Right atrium auricular region (tissue), 2 donors: ENCODE measurements around the gene ST3GAL4. TPM values are rescaled to one million over a fixed set of nuclear protein-coding genes. Genes with fewer than 3 reads are reported as not detected.

Experiments
- DNase-seq: peaks from one replicate; pipeline ENCODE4 v3.0.0-alpha.2; 2019; ENCODE audit warnings: low spot score
- H3K27ac ChIP-seq, 2 donors: fragments of 200-600 bp; sonication (generic); 1 replicate in 1 of 2; 2 replicates in 1 of 2; pipeline ENCODE4 v1.5.1; 2016 to 2019
- H3K27me3 ChIP-seq, 2 donors: fragments of 200-600 bp; sonication (generic); one replicate each; pipeline versions ENCODE4 v1.5.1 to v1.6.0; 2017 to 2019
- H3K36me3 ChIP-seq: fragments of 200-600 bp; sonication (generic); one replicate; pipeline ENCODE4 v1.5.1; 2016
- H3K4me1 ChIP-seq, 2 donors: fragments of 200-600 bp; sonication (generic); one replicate each; pipeline versions ENCODE4 v1.5.1 to v1.6.0; 2017 to 2019
- H3K4me3 ChIP-seq, 2 donors: fragments of 200-600 bp; sonication (generic); 1 replicate in 1 of 2; 2 replicates in 1 of 2; pipeline ENCODE4 v1.5.1; 2017 to 2019; ENCODE audit warnings: mild to moderate bottlenecking in 1 of 2, moderate library complexity in 1 of 2
- H3K9me3 ChIP-seq, 2 donors: fragments of 200-600 bp; sonication (generic); one replicate each; pipeline ENCODE4 v1.5.1; 2019
- total RNA-seq, 2 donors: library from RNA; depleted of rRNA; stranded (reverse); fragments of >200 nt; gene quantifications; one replicate each; pipeline ENCODE4 v1.1.0, GENCODE V29; 2016
- TF ChIP-seq, protein P1 (sequence below), 2 donors: fragments of 200-600 bp; sonication (generic); IDR thresholded peaks; one replicate each; pipeline ENCODE4 v1.5.1; 2019; ENCODE audit warnings: antibody characterized with exemption in 2 of 2

ST3GAL4 gene
- total RNA-seq, 2 donors from 2014 or later: 67.5 to 103 TPM

DNA sequence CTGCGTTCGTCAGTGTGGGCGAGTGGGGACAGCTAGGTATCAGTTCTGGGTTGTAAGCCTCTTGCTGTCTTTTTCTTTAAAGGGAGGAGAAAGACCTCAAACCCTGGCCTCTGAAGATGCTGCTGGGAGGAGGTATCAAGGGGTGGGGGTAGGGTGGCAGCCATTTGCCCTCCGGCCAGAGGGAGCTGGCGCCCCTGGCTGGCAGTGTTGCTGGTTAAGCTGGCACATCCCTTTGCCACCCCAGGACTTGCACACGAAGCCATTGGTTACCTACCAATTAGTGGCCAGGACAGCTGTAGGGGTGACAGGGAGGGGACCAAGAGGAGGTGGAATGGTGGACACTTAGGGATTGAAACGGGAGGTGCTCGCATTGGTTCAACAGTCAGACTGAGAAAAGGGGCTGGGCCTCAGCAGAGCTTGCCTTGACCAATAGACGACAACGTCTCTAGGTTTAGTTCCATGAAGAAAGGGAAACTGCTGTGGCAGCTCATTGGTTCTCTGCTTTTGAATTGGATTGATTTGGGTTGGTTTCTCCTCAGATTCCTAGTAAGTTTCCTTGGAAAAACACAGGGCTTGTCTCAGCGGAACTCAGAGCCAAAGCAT, 77.9 kb downstream of the ST3GAL4 start:
- TF ChIP-seq, protein P1, sequence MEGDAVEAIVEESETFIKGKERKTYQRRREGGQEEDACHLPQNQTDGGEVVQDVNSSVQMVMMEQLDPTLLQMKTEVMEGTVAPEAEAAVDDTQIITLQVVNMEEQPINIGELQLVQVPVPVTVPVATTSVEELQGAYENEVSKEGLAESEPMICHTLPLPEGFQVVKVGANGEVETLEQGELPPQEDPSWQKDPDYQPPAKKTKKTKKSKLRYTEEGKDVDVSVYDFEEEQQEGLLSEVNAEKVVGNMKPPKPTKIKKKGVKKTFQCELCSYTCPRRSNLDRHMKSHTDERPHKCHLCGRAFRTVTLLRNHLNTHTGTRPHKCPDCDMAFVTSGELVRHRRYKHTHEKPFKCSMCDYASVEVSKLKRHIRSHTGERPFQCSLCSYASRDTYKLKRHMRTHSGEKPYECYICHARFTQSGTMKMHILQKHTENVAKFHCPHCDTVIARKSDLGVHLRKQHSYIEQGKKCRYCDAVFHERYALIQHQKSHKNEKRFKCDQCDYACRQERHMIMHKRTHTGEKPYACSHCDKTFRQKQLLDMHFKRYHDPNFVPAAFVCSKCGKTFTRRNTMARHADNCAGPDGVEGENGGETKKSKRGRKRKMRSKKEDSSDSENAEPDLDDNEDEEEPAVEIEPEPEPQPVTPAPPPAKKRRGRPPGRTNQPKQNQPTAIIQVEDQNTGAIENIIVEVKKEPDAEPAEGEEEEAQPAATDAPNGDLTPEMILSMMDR (IDR thresholded peaks at IDR 0.05): no peak
- H3K27ac ChIP-seq: peak overlapping the region; percentile 89 to 96
- H3K9me3 ChIP-seq: no peaks in the 10 kb centered on the region
- no peak overlapping the region for H3K4me3 ChIP-seq
- H3K36me3 ChIP-seq: no peaks in the 10 kb centered on the region
- DNase-seq: no peak
- no peaks in the 10 kb centered on the region for H3K27me3 ChIP-seq
- H3K4me1 ChIP-seq: peaks cover 0 to 72% of the 10 kb centered on the region in 2 donors

DNA sequence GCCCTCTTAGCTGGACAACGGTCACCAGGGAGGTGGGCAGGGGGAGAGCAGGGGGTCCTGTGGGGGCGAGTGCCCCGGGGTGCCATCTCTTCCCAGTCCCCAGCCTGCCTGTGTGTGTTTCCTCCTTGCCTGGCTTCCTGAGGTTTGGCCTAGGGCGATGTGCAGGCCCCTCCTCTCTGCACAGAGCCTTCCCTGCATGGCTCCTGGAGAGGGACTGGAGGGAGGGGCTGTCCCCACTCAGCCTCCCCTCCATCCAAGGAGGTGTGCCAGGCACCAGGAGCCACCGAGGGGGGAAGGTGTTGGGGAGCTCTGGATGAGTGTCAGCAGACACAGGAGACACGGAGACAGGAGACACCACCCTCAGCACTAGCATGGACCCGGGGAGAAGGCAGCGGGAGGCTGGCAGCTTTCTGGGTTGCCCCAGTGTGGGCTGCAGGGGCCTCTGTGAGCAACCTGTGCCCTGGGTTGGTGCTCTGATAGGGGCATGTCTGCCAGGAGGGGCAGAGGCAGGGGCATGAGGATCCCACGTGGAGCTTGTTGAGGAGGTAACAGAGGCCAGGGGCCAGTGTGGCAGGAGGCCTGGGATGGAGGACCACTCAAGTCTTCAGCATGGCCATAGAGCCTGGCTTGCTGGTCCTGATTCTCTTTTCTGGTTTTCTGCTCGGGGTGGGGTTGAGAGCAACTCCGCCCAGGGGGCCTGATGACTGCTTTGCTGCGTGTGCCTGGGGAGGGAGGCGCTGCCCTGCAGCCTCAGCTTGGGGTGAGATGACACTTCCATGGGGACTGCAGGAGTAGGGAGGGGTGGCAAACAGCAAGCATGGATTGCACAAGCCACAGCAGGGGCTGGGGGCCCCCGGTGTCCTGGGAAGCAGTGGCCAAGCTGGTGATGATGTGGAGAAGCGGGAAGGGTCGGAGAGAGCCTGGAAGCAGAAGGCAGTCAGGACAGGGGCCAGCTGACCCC, 78.8 kb downstream of the ST3GAL4 start:
- Histone ChIP-seq H3K4me3 (no peak overlapping the region), H3K36me3 (no peaks in the 10 kb centered on the region), H3K27me3 (no peaks in the 10 kb centered on the region), H3K27ac (peak overlapping the region; percentile 89 to 96), H3K4me1 (peaks cover 0 to 81% of the 10 kb centered on the region in 2 donors), H3K9me3 (no peaks in the 10 kb centered on the region)
- no peak for DNase-seq
- TF ChIP-seq, protein P1 (IDR thresholded peaks at IDR 0.05): no peak

DNA sequence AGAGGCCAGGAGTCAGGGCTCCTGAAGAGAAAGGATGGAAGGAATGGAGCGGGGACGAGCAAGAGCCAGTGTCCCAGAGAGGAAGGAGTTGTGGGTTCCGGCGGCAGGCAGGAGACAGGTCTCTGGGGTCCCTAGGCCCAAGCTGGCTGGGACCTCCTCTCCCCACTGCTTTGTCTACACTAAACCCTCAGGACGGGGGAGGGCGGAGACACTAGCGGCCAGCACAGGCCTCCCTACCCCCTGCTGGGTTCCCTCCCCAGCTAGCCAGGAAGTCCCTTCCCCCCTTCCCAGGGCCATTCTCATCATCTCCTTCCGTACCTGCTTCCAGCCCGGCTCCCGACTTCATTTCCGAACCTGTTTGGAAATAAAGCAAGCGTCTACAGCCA, 79.5 kb downstream of the ST3GAL4 start:
- Histone ChIP-seq H3K4me3 (no peak overlapping the region), H3K9me3 (no peaks in the 10 kb centered on the region), H3K27me3 (no peaks in the 10 kb centered on the region), H3K27ac (peak overlapping the region; percentile 71 to 89), H3K36me3 (no peaks in the 10 kb centered on the region), H3K4me1 (peaks cover 0 to 81% of the 10 kb centered on the region in 2 donors)
- TF ChIP-seq, protein P1 (IDR thresholded peaks at IDR 0.05): no peak
- DNase-seq: no peak

DNA sequence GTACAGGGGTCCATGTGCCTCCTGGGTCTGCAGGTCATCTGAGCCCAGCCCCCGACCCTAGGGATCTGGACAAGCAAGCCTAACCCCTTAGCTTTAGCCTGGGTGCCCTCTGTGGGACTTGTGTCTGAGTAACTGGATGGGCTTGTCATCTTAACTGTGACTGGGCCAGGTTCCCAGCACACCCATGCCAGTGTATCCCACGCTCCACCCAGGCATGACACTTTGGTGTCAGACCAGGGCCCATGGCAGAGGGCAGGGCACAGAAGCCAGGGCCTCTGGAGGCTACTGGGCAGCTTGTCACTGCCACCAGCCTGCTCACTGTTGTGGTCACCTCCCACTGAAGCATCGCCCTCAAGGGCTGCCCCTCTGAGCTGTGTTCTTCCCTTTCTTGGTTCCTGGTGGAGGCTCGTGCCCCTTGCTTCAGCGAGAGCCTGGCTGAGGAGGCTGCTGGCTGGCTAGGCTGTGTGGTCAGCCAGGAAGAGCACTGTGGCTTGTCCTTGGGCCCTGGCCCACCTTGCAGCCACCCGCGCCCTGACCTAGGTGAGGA, 80.8 kb downstream of the ST3GAL4 start:
- H3K9me3 ChIP-seq: no peaks in the 10 kb centered on the region
- H3K27ac ChIP-seq: peak overlapping the region; percentile 71 to 89
- no peak for DNase-seq
- TF ChIP-seq, protein P1 (IDR thresholded peaks at IDR 0.05): no peak
- H3K4me3 ChIP-seq: no peak overlapping the region
- H3K4me1 ChIP-seq: peaks cover 0 to 78% of the 10 kb centered on the region in 2 donors
- no peaks in the 10 kb centered on the region for H3K27me3 ChIP-seq
- H3K36me3 ChIP-seq: no peaks in the 10 kb centered on the region

DNA sequence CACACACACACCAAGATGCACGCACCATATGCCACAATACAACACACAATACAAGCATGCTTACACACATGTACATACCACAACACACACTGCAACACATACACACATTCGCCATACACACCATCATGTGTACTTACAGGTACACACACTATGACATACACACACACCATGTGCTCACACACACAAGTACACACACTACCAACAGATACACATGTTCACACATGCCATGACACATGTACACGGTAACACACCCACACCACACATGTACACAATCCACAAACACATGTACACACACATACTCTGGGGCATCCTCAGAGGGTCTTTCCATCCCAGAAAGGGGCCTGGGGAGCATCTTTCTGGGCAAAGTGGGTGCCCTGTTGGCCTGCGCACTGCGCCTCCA, 82.2 kb downstream of the ST3GAL4 start:
- Histone ChIP-seq H3K36me3 (no peaks in the 10 kb centered on the region), H3K27ac (peak overlapping the region; percentile 60 to 68), H3K4me3 (no peak overlapping the region), H3K27me3 (no peaks in the 10 kb centered on the region), H3K9me3 (no peaks in the 10 kb centered on the region), H3K4me1 (peaks cover 0 to 63% of the 10 kb centered on the region in 2 donors)
- DNase-seq: no peak
- TF ChIP-seq, protein P1 (IDR thresholded peaks at IDR 0.05): no peak
